GM23338 (cell line): Measurements from ENCODE around the gene TFEB. TPM values are rescaled to one million over a fixed set of nuclear protein-coding genes. Genes with fewer than 3 reads are reported as not detected.

Source experiments
- ATAC-seq: fragments of 200-7000 bp; cut with Tn5 transposase; 3 replicates; pipeline ENCODE4 v1.9.1; 2020
- DNase-seq: peaks from one replicate; pipeline ENCODE4 v3.0.0-alpha.2; 2015; ENCODE audit warnings: low spot score
- H2AFZ ChIP-seq: fragments of 200-600 bp; sonication (generic); 2 replicates; pipeline ENCODE4 v1.8.0; 2016; ENCODE audit warnings: antibody characterized with exemption, mild to moderate bottlenecking, moderate library complexity
- H3F3A ChIP-seq: fragments of 200-600 bp; sonication (generic); replicated peaks from 2 replicates; pipeline ENCODE4 v1.8.0; 2017; ENCODE audit warnings: antibody characterized with exemption, mixed run types, low read depth
- H3K27ac ChIP-seq: fragments of 200-600 bp; sonication (generic); 2 replicates; pipeline ENCODE4 v1.6.1; 2016; ENCODE audit warnings: low read depth
- H3K27me3 ChIP-seq: fragments of 200-600 bp; sonication (generic); 2 replicates; pipeline ENCODE4 v1.8.0; 2016; ENCODE audit warnings: mild to moderate bottlenecking, mixed run types, moderate library complexity; ENCODE audit not compliant: insufficient read depth
- H3K36me3 ChIP-seq: fragments of 200-600 bp; sonication (generic); 2 replicates; pipeline ENCODE4 v1.8.0; 2016; ENCODE audit warnings: mild to moderate bottlenecking; ENCODE audit not compliant: insufficient read depth
- H3K4me1 ChIP-seq: fragments of 200-600 bp; sonication (generic); 2 replicates; pipeline ENCODE4 v1.8.0; 2016; ENCODE audit warnings: mild to moderate bottlenecking, moderate library complexity; ENCODE audit not compliant: insufficient read depth
- H3K4me2 ChIP-seq: fragments of 200-600 bp; sonication (generic); 2 replicates; pipeline ENCODE4 v1.7.1; 2017; ENCODE audit warnings: mixed run types
- H3K4me3 ChIP-seq: fragments of 200-600 bp; sonication (generic); 2 replicates; pipeline ENCODE4 v1.6.1; 2016; ENCODE audit warnings: mixed run types
- H3K79me2 ChIP-seq: fragments of 200-600 bp; sonication (generic); replicated peaks from 2 replicates; pipeline ENCODE4 v1.8.0; 2017; ENCODE audit warnings: mild to moderate bottlenecking; ENCODE audit not compliant: insufficient read depth
- H3K9me2 ChIP-seq: fragments of 200-600 bp; sonication (generic); 2 replicates; pipeline ENCODE4 v1.8.0; 2017; ENCODE audit not compliant: insufficient read depth
- H4K20me1 ChIP-seq: fragments of 200-600 bp; sonication (generic); replicated peaks from 2 replicates; pipeline ENCODE4 v1.8.0; 2017; ENCODE audit warnings: mild to moderate bottlenecking; ENCODE audit not compliant: insufficient read depth
- H3K27ac Mint-ChIP-seq: 2 replicates; pipeline ENCODE4 v1.8.0; 2020; ENCODE audit warnings: inconsistent platforms, mild to moderate bottlenecking, moderate library complexity, mixed read lengths
- H3K27me3 Mint-ChIP-seq: 3 replicates; pipeline ENCODE4 v1.8.0; 2022; ENCODE audit warnings: low read depth, mild to moderate bottlenecking, moderate library complexity, mixed read lengths, inconsistent platforms; ENCODE audit not compliant: insufficient read depth, poor library complexity
- H3K36me3 Mint-ChIP-seq: 3 replicates; pipeline ENCODE4 v1.8.0; 2021; ENCODE audit warnings: low read depth, mild to moderate bottlenecking, inconsistent platforms, moderate library complexity, mixed read lengths
- H3K4me1 Mint-ChIP-seq: 3 replicates; pipeline ENCODE4 v1.8.0; 2020; ENCODE audit warnings: mild to moderate bottlenecking, inconsistent platforms, mixed read lengths
- H3K4me3 Mint-ChIP-seq: 3 replicates; pipeline ENCODE4 v1.8.0; 2021; ENCODE audit warnings: moderate library complexity, mild to moderate bottlenecking, inconsistent platforms, mixed read lengths
- H3K9me3 Mint-ChIP-seq: 3 replicates; pipeline ENCODE4 v1.8.0; 2020; ENCODE audit warnings: moderate library complexity, mild to moderate bottlenecking, inconsistent platforms, mixed read lengths
- CREB1 ChIP-seq: fragments of 250-450 bp; sonication (Bioruptor Pico); IDR thresholded peaks from 2 replicates; pipeline ENCODE4 v1.5.0; 2020; ENCODE audit warnings: low read depth, mild to moderate bottlenecking, moderate library complexity
- CTCF ChIP-seq, 2 experiments: fragments of 200-600 bp in 1 of 2; sonication (generic) in 1 of 2; conservative IDR thresholded peaks; 2 replicates each; pipeline versions ENCODE4 v1.5.1 to v1.6.1; 2016 to 2017; ENCODE audit warnings: antibody characterized with exemption in 2 of 2, low read depth in 2 of 2, mild to moderate bottlenecking in 2 of 2, moderate library complexity in 1 of 2
- ETS1 ChIP-seq: IDR thresholded peaks from 2 replicates; pipeline ENCODE4 v1.6.1; 2016; ENCODE audit warnings: antibody characterized with exemption
- EZH2 ChIP-seq: fragments of 200-600 bp; sonication (generic); IDR thresholded peaks from one replicate; pipeline ENCODE4 v1.8.0; 2017; ENCODE audit warnings: antibody characterized with exemption, mild to moderate bottlenecking, low read depth; ENCODE audit not compliant: unreplicated experiment
- EZH2phosphoT487 ChIP-seq: fragments of 200-600 bp; sonication (generic); IDR thresholded peaks from one replicate; pipeline ENCODE4 v1.8.1; 2018; ENCODE audit warnings: antibody characterized with exemption; ENCODE audit not compliant: unreplicated experiment
- JUNB ChIP-seq: IDR thresholded peaks from one replicate; pipeline ENCODE4 v1.6.1; 2016; ENCODE audit warnings: antibody characterized with exemption; ENCODE audit not compliant: unreplicated experiment
- NANOG ChIP-seq: IDR thresholded peaks from 2 replicates; pipeline ENCODE4 v1.6.1; 2016; ENCODE audit warnings: antibody characterized with exemption, borderline replicate concordance
- POLR2AphosphoS5 ChIP-seq: IDR thresholded peaks from 2 replicates; pipeline ENCODE4 v1.6.1; 2016; ENCODE audit warnings: antibody characterized with exemption, low read depth
- REST ChIP-seq: IDR thresholded peaks from one replicate; pipeline ENCODE4 v1.6.1; 2018; ENCODE audit warnings: antibody characterized with exemption; ENCODE audit not compliant: unreplicated experiment
- STAT1 ChIP-seq: IDR thresholded peaks from one replicate; pipeline ENCODE4 v1.6.1; 2016; ENCODE audit warnings: antibody characterized with exemption; ENCODE audit not compliant: unreplicated experiment
- ZNF114 ChIP-seq: fragments of 250-450 bp; sonication (Bioruptor Pico); IDR thresholded peaks from 2 replicates; pipeline ENCODE4 v1.5.0; 2020; ENCODE audit warnings: mild to moderate bottlenecking, moderate library complexity
- ZNF331 ChIP-seq: fragments of 250-450 bp; sonication (Bioruptor Pico); IDR thresholded peaks from 2 replicates; pipeline ENCODE4 v1.5.0; 2020; ENCODE audit warnings: low read depth, mild to moderate bottlenecking, moderate library complexity
- ZNF462 ChIP-seq: fragments of 250-450 bp; sonication (Bioruptor Pico); IDR thresholded peaks from 2 replicates; pipeline ENCODE4 v1.5.0; 2020; ENCODE audit warnings: mild to moderate bottlenecking, moderate library complexity
- polyA plus RNA-seq: library from polyadenylated mRNA; unstranded; fragments of >200 nt; fragmentation: Nextera tagmentation; extraction: Ambion mirVana; gene quantifications from 2 replicates; pipeline ENCODE4 v1.2.1, GENCODE V29; 2016
- total RNA-seq: library from RNA; depleted of rRNA; stranded (reverse); fragments of >200 nt; shearing (Covaris generic); gene quantifications from 2 replicates; pipeline ENCODE4 v1.2.3, GENCODE V29; 2014

TFEB gene
- total and polyA plus RNA-seq, 2 experiments from 2014 or later, result 1.3 to 4.3 TPM

GRCh38 chr6:41723530-41724227 is 11.7 kb downstream of the TFEB start:
- H3K27me3 ChIP-seq, result no peaks in the 10 kb centered on the region
- no peaks in the 10 kb centered on the region for H3K9me2 ChIP-seq
- no peaks in the 10 kb centered on the region for H4K20me1 ChIP-seq
- no peaks in the 10 kb centered on the region for H3F3A ChIP-seq
- Mint-ChIP-seq H3K4me3 (no peak overlapping the region), H3K27ac (peak overlapping the region; percentile 56), H3K4me1 (peaks cover 24% of the 10 kb centered on the region), H3K27me3 (peaks cover 5% of the 10 kb centered on the region), H3K36me3 (no peaks in the 10 kb centered on the region), H3K9me3 (no peaks in the 10 kb centered on the region)
- H3K36me3 ChIP-seq, result no peaks in the 10 kb centered on the region
- peaks cover 8% of the 10 kb centered on the region for H3K4me1 ChIP-seq
- H2AFZ ChIP-seq, result peak overlapping the region; percentile 95
- peak; percentile 90 for ATAC-seq
- no peaks in the 10 kb centered on the region for H3K79me2 ChIP-seq
- TF ChIP-seq ZNF331 (CRISPR knock-in tag) (no peak), STAT1 (no peak), JUNB (no peak), REST (no peak), ZNF114 (CRISPR knock-in tag) (no peak), ETS1 (no peak), ZNF462 (CRISPR knock-in tag) (no peak), EZH2phosphoT487 (no peak), EZH2 (no peak), POLR2AphosphoS5 (no peak), CTCF (conservative IDR thresholded peaks at IDR 0.05; ENCODE audit: low read depth in 2 of 2) (no peak), NANOG (no peak), CREB1 (CRISPR knock-in tag) (no peak)
- DNase-seq, result peak; percentile 65
- no peak overlapping the region for H3K4me3 ChIP-seq
- H3K27ac ChIP-seq, result no peak overlapping the region
- H3K4me2 ChIP-seq, result no peak overlapping the region; the same call in 1 of the 2 replicates
